HL-60 (cell line): Measurements from ENCODE around the gene IFNGR2.

Experiments
- TF ChIP-seq, protein P1 (sequence below): IDR thresholded peaks from 2 replicates; pipeline ENCODE4 v1.6.1; 2012; ENCODE audit warnings: low read depth; ENCODE audit not compliant: insufficient replicate concordance
- TF ChIP-seq, protein P2 (sequence below): IDR thresholded peaks from one replicate; pipeline ENCODE4 v1.5.1; 2011; ENCODE audit warnings: low read length, control low read depth, inconsistent platforms; ENCODE audit not compliant: insufficient read depth

GRCh38 chr21:33391656-33392055 is 11.6 kb upstream of the IFNGR2 start:
- TF ChIP-seq, protein P1, sequence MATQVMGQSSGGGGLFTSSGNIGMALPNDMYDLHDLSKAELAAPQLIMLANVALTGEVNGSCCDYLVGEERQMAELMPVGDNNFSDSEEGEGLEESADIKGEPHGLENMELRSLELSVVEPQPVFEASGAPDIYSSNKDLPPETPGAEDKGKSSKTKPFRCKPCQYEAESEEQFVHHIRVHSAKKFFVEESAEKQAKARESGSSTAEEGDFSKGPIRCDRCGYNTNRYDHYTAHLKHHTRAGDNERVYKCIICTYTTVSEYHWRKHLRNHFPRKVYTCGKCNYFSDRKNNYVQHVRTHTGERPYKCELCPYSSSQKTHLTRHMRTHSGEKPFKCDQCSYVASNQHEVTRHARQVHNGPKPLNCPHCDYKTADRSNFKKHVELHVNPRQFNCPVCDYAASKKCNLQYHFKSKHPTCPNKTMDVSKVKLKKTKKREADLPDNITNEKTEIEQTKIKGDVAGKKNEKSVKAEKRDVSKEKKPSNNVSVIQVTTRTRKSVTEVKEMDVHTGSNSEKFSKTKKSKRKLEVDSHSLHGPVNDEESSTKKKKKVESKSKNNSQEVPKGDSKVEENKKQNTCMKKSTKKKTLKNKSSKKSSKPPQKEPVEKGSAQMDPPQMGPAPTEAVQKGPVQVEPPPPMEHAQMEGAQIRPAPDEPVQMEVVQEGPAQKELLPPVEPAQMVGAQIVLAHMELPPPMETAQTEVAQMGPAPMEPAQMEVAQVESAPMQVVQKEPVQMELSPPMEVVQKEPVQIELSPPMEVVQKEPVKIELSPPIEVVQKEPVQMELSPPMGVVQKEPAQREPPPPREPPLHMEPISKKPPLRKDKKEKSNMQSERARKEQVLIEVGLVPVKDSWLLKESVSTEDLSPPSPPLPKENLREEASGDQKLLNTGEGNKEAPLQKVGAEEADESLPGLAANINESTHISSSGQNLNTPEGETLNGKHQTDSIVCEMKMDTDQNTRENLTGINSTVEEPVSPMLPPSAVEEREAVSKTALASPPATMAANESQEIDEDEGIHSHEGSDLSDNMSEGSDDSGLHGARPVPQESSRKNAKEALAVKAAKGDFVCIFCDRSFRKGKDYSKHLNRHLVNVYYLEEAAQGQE, result no peak
- TF ChIP-seq, protein P2, sequence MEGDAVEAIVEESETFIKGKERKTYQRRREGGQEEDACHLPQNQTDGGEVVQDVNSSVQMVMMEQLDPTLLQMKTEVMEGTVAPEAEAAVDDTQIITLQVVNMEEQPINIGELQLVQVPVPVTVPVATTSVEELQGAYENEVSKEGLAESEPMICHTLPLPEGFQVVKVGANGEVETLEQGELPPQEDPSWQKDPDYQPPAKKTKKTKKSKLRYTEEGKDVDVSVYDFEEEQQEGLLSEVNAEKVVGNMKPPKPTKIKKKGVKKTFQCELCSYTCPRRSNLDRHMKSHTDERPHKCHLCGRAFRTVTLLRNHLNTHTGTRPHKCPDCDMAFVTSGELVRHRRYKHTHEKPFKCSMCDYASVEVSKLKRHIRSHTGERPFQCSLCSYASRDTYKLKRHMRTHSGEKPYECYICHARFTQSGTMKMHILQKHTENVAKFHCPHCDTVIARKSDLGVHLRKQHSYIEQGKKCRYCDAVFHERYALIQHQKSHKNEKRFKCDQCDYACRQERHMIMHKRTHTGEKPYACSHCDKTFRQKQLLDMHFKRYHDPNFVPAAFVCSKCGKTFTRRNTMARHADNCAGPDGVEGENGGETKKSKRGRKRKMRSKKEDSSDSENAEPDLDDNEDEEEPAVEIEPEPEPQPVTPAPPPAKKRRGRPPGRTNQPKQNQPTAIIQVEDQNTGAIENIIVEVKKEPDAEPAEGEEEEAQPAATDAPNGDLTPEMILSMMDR, result no peak
